OCI-LY3 (cell line): ENCODE results near the gene SLC43A1.

ENCODE experiments used
- H2AFZ ChIP-seq: fragments of 200-600, 300-600 bp; shearing (Covaris generic); 2 replicates; pipeline ENCODE4 v1.6.0; 2014; ENCODE audit warnings: antibody characterized with exemption, low read depth, low read length
- H3K27ac ChIP-seq: fragments of 200-600, 300-600 bp; sonication (generic); 2 replicates; pipeline ENCODE4 v1.5.1; 2014; ENCODE audit warnings: mild to moderate bottlenecking, low read length, moderate library complexity, mixed read lengths
- H3K27me3 ChIP-seq: fragments of 200-600, 300-600 bp; sonication (generic); 2 replicates; pipeline ENCODE4 v1.6.1; 2014; ENCODE audit warnings: low read depth, low read length, mixed read lengths
- H3K36me3 ChIP-seq: fragments of 200-600, 300-600 bp; sonication (generic); replicated peaks from 2 replicates; pipeline ENCODE3; 2014; ENCODE audit warnings: low read depth, low read length, mixed read lengths
- H3K4me1 ChIP-seq: fragments of 300-600, 200-600 bp; sonication (generic); 2 replicates; pipeline ENCODE4 v1.6.1; 2014; ENCODE audit warnings: low read length, mixed read lengths
- H3K4me2 ChIP-seq: fragments of 200-600, 300-600 bp; sonication (generic); 2 replicates; pipeline ENCODE4 v1.6.1; 2014; ENCODE audit warnings: low read length, mixed read lengths
- H3K4me3 ChIP-seq: fragments of 300-600, 200-600 bp; sonication (generic); 2 replicates; pipeline ENCODE4 v1.5.1; 2014; ENCODE audit warnings: antibody characterized with exemption, mild to moderate bottlenecking, low read length, moderate library complexity
- H3K79me2 ChIP-seq: fragments of 300-600, 200-600 bp; shearing (Covaris generic); 2 replicates; pipeline ENCODE4 v1.6.1; 2014; ENCODE audit warnings: mild to moderate bottlenecking, low read length, mixed read lengths
- H3K9ac ChIP-seq: fragments of 300-600, 200-600 bp; shearing (Covaris generic); 2 replicates; pipeline ENCODE4 v1.6.0; 2014; ENCODE audit warnings: mild to moderate bottlenecking, low read length, moderate library complexity
- H3K9me3 ChIP-seq: fragments of 200-600, 300-600 bp; shearing (Covaris generic); 2 replicates; pipeline ENCODE4 v1.6.1; 2014; ENCODE audit warnings: low read length, mixed read lengths; ENCODE audit not compliant: insufficient read depth
- H4K20me1 ChIP-seq: fragments of 200-600, 300-600 bp; sonication (generic); 2 replicates; pipeline ENCODE4 v1.6.1; 2016; ENCODE audit warnings: low read length, mixed read lengths; ENCODE audit not compliant: insufficient read depth
- EZH2phosphoT487 ChIP-seq: fragments of 200-600 bp; shearing (Covaris generic); IDR thresholded peaks from 2 replicates; pipeline ENCODE4 v1.6.1; 2018; ENCODE audit warnings: antibody characterized with exemption, mixed run types, low read depth
- TF ChIP-seq, protein P1 (sequence below): fragments of 200-600, 300-600 bp; sonication (generic); IDR thresholded peaks from 2 replicates; pipeline ENCODE4 v1.5.1; 2014; ENCODE audit warnings: antibody characterized with exemption, low read length, low read depth

The SLC43A1 gene

DNA sequence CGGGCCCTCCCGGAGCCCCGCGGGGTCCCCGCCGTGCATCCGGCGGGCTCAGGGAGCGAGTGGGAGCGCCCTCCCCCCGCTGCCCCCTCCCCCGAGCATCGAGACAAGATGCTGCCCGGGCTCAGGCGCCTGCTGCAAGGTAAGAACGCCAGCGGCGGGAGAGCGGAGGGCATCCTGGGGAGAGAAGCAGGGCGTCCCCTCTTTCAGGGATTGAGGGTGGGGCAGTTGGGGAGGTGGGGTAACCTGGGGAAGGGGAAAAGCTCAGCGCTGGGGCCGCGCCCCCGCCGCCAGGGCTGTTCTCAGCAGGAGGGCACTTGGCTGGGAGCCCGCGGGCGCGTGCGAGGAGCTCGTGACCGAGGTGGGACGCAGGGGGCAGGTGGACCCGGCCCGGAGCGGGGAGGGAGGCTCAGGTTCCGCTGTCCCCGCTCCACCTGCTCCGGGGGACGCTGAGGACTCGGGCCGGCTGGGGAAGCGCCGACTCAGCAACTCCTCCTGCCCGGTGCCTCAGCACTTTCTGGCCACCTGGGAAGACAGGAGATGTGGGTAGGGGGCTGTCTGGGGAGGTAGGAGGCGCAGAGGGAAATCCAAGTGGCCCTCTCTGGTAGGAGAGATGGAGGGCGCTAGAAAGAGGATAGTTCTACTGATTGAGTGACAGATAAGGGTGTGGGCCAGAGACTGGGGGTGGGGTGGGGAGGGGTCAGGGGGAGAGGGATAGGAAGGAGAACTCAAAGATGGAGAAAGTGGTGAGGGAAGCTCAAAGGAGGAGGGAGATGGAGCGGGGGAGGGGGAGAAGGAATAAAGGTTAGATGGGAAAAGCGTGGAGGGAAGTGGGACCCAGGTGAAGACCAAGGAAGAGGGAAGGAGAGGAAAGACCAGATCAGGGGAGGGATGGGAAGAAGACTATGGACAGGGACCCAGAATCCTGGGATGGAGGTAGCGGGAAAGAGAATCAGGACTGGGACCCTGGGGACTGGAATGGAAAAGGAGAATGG, 54.4 kb downstream of the SLC43A1 start:
- no peak overlapping the region for H3K9ac ChIP-seq
- no peak overlapping the region for H3K4me3 ChIP-seq
- TF ChIP-seq EZH2phosphoT487: no peak
- TF ChIP-seq, protein P1, sequence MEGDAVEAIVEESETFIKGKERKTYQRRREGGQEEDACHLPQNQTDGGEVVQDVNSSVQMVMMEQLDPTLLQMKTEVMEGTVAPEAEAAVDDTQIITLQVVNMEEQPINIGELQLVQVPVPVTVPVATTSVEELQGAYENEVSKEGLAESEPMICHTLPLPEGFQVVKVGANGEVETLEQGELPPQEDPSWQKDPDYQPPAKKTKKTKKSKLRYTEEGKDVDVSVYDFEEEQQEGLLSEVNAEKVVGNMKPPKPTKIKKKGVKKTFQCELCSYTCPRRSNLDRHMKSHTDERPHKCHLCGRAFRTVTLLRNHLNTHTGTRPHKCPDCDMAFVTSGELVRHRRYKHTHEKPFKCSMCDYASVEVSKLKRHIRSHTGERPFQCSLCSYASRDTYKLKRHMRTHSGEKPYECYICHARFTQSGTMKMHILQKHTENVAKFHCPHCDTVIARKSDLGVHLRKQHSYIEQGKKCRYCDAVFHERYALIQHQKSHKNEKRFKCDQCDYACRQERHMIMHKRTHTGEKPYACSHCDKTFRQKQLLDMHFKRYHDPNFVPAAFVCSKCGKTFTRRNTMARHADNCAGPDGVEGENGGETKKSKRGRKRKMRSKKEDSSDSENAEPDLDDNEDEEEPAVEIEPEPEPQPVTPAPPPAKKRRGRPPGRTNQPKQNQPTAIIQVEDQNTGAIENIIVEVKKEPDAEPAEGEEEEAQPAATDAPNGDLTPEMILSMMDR: no peak

DNA sequence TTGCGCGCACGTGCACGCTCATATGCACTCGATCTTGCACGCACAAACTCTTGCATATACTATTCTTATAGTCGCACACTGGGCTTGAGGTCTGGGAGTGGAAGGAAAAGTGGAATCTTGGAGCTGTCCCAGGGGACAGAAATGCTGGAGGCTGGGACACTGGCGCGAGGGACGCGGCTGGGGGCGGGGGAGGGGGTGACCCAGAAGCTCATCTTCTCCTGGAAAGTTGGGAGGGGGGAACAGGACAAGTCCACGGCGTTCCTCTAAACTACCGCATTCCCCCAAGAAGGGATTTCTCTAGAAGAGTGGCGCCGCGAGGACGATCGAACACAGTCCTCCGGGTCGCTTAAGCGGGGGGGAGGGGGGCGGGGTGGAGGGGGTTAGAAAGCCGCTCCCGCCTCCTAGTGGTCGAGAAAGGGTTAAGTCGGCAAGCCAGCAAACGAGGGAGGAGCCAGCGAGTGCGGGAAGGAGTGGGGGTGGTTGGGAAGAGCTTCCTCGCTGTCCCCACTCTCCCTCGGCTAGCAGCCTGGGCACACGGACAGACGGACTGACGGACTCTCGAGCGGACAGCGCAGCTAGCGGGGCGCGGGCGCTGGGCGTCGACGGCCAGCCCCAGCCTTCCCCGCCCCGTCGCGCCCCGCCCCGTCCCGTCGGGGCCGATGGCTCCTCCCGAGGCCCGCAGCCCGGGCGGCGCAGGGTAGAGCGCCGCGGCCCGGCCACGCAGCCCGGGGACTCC, 55.3 kb downstream of the SLC43A1 start, which contains the start of gene RTN4RL2:
TSS of gene RTN4RL2 (plus strand) at position 507 of the 736 bp plus-strand sequence. CDS start 338 bp downstream, outside the sequence.
- no peaks in the 10 kb centered on the region for H3K9me3 ChIP-seq
- peaks cover 16% of the 10 kb centered on the region for H3K4me1 ChIP-seq
- H3K9ac ChIP-seq: no peak within 1 kb of the TSS
- H3K27me3 ChIP-seq: no peaks in the 10 kb centered on the region
- no peak within 1 kb of the TSS for H3K27ac ChIP-seq
- H3K4me2 ChIP-seq: peak within 1 kb of the TSS; percentile 11; the same call in 1 of the 2 replicates
- H3K4me3 ChIP-seq: no peak within 1 kb of the TSS
- no peaks in the 10 kb centered on the region for H3K36me3 ChIP-seq
- no peak within 1 kb of the TSS for H2AFZ ChIP-seq
- H4K20me1 ChIP-seq: no peaks in the 10 kb centered on the region
- H3K79me2 ChIP-seq: no peaks in the 10 kb centered on the region
- TF ChIP-seq, protein P1: peak; percentile 22
- no peak for TF ChIP-seq EZH2phosphoT487

More for the DNA sequence above, 54.4 kb downstream of the SLC43A1 start:
- H3K9me3 ChIP-seq: no peaks in the 10 kb centered on the region
- no peak overlapping the region for H3K4me2 ChIP-seq
- H3K27ac ChIP-seq: no peak overlapping the region
- peaks cover 16% of the 10 kb centered on the region for H3K4me1 ChIP-seq
- H2AFZ ChIP-seq: no peak overlapping the region
- H3K36me3 ChIP-seq: no peaks in the 10 kb centered on the region
- H3K79me2 ChIP-seq: no peaks in the 10 kb centered on the region
- no peaks in the 10 kb centered on the region for H4K20me1 ChIP-seq
- H3K27me3 ChIP-seq: no peaks in the 10 kb centered on the region

DNA sequence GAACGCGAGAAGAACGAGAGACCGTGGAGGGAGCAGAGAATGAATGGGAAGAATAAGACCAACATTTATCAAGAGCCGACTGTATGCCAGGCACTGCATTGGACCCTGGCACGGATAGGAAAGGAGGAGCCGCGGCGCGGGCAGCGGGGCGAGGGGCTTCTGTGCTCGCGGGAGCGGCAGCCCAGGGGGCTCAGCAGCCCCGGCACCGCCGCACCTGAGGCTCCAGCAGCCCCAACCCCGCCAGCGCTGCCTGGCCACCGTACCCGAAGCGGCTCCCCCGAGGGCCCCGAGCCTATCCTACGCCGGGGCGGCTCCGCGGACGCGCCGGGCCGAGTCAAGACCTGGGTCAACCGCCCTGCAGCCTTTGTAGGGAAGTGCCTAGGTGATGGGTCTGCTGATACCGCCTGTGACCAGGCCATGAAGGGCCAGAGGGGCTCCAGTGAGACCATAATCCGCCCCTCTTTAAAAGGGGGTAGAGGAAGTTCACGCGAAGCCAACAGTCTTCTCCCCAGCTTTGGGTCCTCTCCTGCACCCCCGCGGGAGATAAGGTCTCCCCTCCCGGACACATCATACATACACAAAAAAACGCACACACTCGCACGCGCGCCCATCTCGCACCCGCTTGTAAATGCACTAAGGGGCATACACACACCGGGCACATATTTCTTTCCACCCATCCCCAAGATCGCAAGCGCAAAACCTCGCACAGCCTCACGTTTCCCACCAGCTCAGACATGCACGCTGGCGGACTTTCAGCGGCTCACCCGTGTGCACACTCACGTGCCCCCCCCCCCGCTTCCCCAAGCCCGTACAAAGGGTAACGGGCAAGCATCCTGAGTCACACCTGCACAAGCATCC, 56.1 kb downstream of the SLC43A1 start:
- H3K9ac ChIP-seq: no peak overlapping the region
- no peaks in the 10 kb centered on the region for H4K20me1 ChIP-seq
- no peaks in the 10 kb centered on the region for H3K9me3 ChIP-seq
- no peaks in the 10 kb centered on the region for H3K27me3 ChIP-seq
- TF ChIP-seq, protein P1: no peak
- H3K4me1 ChIP-seq: peaks cover 16% of the 10 kb centered on the region
- no peaks in the 10 kb centered on the region for H3K79me2 ChIP-seq
- H3K36me3 ChIP-seq: no peaks in the 10 kb centered on the region
- H2AFZ ChIP-seq: peak overlapping the region; percentile 70; the same call in 1 of the 2 replicates
- H3K4me2 ChIP-seq: peak overlapping the region; percentile 84
- H3K4me3 ChIP-seq: peak overlapping the region; percentile 79
- H3K27ac ChIP-seq: no peak overlapping the region
